GM12878 (cell line): ENCODE measurements around the gene TUBB. TPM values are rescaled to one million over a fixed set of nuclear protein-coding genes. Genes with fewer than 3 reads are reported as not detected.

Experiments
- ASH2L ChIP-seq: fragments of 300-600, 200-600 bp; sonication (generic); IDR thresholded peaks from 2 replicates; pipeline ENCODE4 v1.6.1; 2017; ENCODE audit warnings: low read depth, mild to moderate bottlenecking, borderline replicate concordance
- ATF3 ChIP-seq: IDR thresholded peaks from 2 replicates; pipeline ENCODE4 v1.6.1; 2011; ENCODE audit warnings: low read depth, mild to moderate bottlenecking, low read length, moderate library complexity, borderline replicate concordance; ENCODE audit errors: extremely low read depth
- BMI1 ChIP-seq: fragments of 450-650 bp; IDR thresholded peaks from 2 replicates; pipeline ENCODE4 v1.6.1; 2016; ENCODE audit warnings: mild to moderate bottlenecking, moderate library complexity, borderline replicate concordance
- CBFB ChIP-seq: IDR thresholded peaks from 2 replicates; pipeline ENCODE4 v1.6.1; 2016; ENCODE audit warnings: antibody characterized with exemption, low read depth
- EGR1 ChIP-seq, 2 experiments: IDR thresholded peaks; 1 replicate in 1 of 2; 2 replicates in 1 of 2; pipeline ENCODE4 v1.6.1; 2011 to 2012; ENCODE audit warnings: low read depth in 2 of 2, low read length in 2 of 2, borderline replicate concordance in 1 of 2, mild to moderate bottlenecking in 1 of 2, moderate library complexity in 1 of 2
- EZH2 ChIP-seq: IDR thresholded peaks from 2 replicates; pipeline ENCODE4 v1.6.1; 2012; ENCODE audit warnings: low read depth, mild to moderate bottlenecking, control low read depth, inconsistent platforms, low read length, borderline replicate concordance; ENCODE audit not compliant: control insufficient read depth
- HSF1 ChIP-seq: fragments of 150-350 bp; IDR thresholded peaks from 2 replicates; pipeline ENCODE4 v1.6.1; 2014; ENCODE audit warnings: mild to moderate bottlenecking, low read depth, low read length
- NFXL1 ChIP-seq: fragments of 450-650 bp; IDR thresholded peaks from 2 replicates; pipeline ENCODE4 v1.6.1; 2017; ENCODE audit warnings: antibody characterized with exemption, mild to moderate bottlenecking, borderline replicate concordance
- NFYB ChIP-seq: IDR thresholded peaks from 2 replicates; pipeline ENCODE4 v1.6.1; 2011; ENCODE audit warnings: low read depth, mild to moderate bottlenecking, low read length, improper control_type of control experiment, moderate library complexity; ENCODE audit not compliant: insufficient read depth
- PKNOX1 ChIP-seq: fragments of 450-650 bp; IDR thresholded peaks from 2 replicates; pipeline ENCODE4 v1.6.1; 2016; ENCODE audit warnings: mild to moderate bottlenecking
- RELB ChIP-seq: fragments of 450-650 bp; IDR thresholded peaks from 2 replicates; pipeline ENCODE4 v1.6.1; 2017; ENCODE audit warnings: low read depth, mild to moderate bottlenecking, moderate library complexity
- SREBF2 ChIP-seq: IDR thresholded peaks from 2 replicates; pipeline ENCODE4 v1.6.1; 2012; ENCODE audit warnings: mild to moderate bottlenecking, low read length
- STAT3 ChIP-seq: IDR thresholded peaks from 2 replicates; pipeline ENCODE4 v1.6.1; 2011; ENCODE audit warnings: low read depth, low read length, improper control_type of control experiment
- TAF1 ChIP-seq: IDR thresholded peaks from 2 replicates; pipeline ENCODE4 v1.6.1; 2011; ENCODE audit warnings: mild to moderate bottlenecking, low read depth, low read length, borderline replicate concordance
- USF2 ChIP-seq: IDR thresholded peaks from 2 replicates; pipeline ENCODE4 v1.6.1; 2011; ENCODE audit warnings: low read depth, low read length, improper control_type of control experiment, borderline replicate concordance
- ZNF687 ChIP-seq: fragments of 450-650 bp; IDR thresholded peaks from 2 replicates; pipeline ENCODE4 v1.6.1; 2017; ENCODE audit warnings: mild to moderate bottlenecking, moderate library complexity
- ZZZ3 ChIP-seq: IDR thresholded peaks from 2 replicates; pipeline ENCODE4 v1.6.1; 2011; ENCODE audit warnings: low read depth; ENCODE audit not compliant: control insufficient read depth, insufficient read length
- polyA plus RNA-seq, 11 experiments: library from polyadenylated mRNA; depleted of rRNA in 4 of 11; unstranded in 6 of 11; stranded (reverse) in 5 of 11; fragments of >200 nt; fragmentation: Nextera tagmentation in 4 of 11; fragmentation: Illumina TruSeq in 1 of 11; extraction: Ambion mirVana in 4 of 11; extraction: Trizol in 1 of 11; gene quantifications; 1 replicate in 1 of 11; 2 replicates in 10 of 11; pipeline versions ENCODE4 v1.2.1 to v1.2.3, GENCODE V29; 2011 to 2016; ENCODE audit warnings: inconsistent platforms in 2 of 11, missing spikeins in 2 of 11, low read depth in 1 of 11
- total RNA-seq, 4 experiments: library from RNA; depleted of rRNA in 3 of 4; stranded (reverse); fragments of >200 nt in 3 of 4; fragmentation: Illumina TruSeq in 1 of 4; extraction: Trizol in 1 of 4; gene quantifications; 2 replicates each; pipeline versions ENCODE4 v1.2.1 to v1.2.3, GENCODE V29; 2013 to 2021

TUBB gene
- total and polyA plus RNA-seq, 10 of the 15 experiments (the other 5 are each of a cell fraction or from before 2014, with no cell fraction given): 1,039 to 3,052 (median 1,656) TPM

- TF ChIP-seq RELB: no peak
- TF ChIP-seq ASH2L: no peak
- 0 out of 2 replicates have a peak, but pooled peaks have one; percentile 51 for TF ChIP-seq ZNF687
- TF ChIP-seq EGR1 (IDR thresholded peaks at IDR 0.05; ENCODE audit: borderline replicate concordance in 1 of 2, low read depth in 2 of 2, low read length in 2 of 2): peak in 1 of 2 experiments; percentile 81; a peak in 1 of 3 replicates
- no peak for TF ChIP-seq BMI1
- peak; percentile 71 for TF ChIP-seq TAF1
- TF ChIP-seq STAT3: no peak
- no peak for TF ChIP-seq PKNOX1
- no peak for TF ChIP-seq SREBF2
- TF ChIP-seq NFYB: no peak
- no peak for TF ChIP-seq CBFB
- TF ChIP-seq EZH2: no peak
- peak; percentile 96 for TF ChIP-seq ATF3
- TF ChIP-seq USF2: peak; percentile 87
- TF ChIP-seq NFXL1: no peak
- no peak for TF ChIP-seq HSF1
- TF ChIP-seq ZZZ3: no peak
These were observed 1.3 kb downstream of the TUBB start (continued) for GRCh38 chr6:30721198-30722024.
